Naive thymus-derived CD4-positive, alpha-beta T cell (primary cell): ENCODE data around the gene DYNLRB1. TPM values are rescaled to one million over a fixed set of nuclear protein-coding genes. Genes with fewer than 3 reads are reported as not detected.
A peak's percentile ranks its signal among the peaks of the same experiment; 100 is the strongest.

Experiments
- ATAC-seq: fragments of 150-1000 bp; cut with Tn5 transposase; 2 replicates; pipeline ENCODE4 v1.10.0; 2021; ENCODE audit warnings: mild to moderate bottlenecking, moderate library complexity
- CTCF ChIA-PET: fragments of 350-600 bp; sonication (Branson Sonifier 250); formaldehyde crosslinking; loops from one replicate; lab custom pipeline; 2021; ENCODE audit warnings: antibody characterized with exemption; lab: Charles Lee
- POLR2A ChIA-PET: fragments of 350-600 bp; sonication (Branson Sonifier 250); formaldehyde crosslinking; loops from one replicate; lab custom pipeline; 2021; ENCODE audit warnings: antibody characterized with exemption, inconsistent platforms; lab: Charles Lee
- DNase-seq, 9 donors: peaks; one replicate each; pipeline versions ENCODE4 v3.0.0 to v3.0.0-alpha.2; 2020 to 2022; ENCODE audit warnings: mixed read lengths in 1 of 9
- H3K27ac ChIP-seq: one replicate; pipeline ENCODE4 v1.7.0; 2013; ENCODE audit warnings: mild to moderate bottlenecking, low read depth, low read length, moderate library complexity
- H3K27me3 ChIP-seq, 2 donors: one replicate each; pipeline ENCODE4 v1.7.0; 2013; ENCODE audit warnings: low read length in 2 of 2, mild to moderate bottlenecking in 2 of 2, moderate library complexity in 2 of 2; ENCODE audit not compliant: control insufficient read depth in 2 of 2, insufficient read depth in 2 of 2
- H3K36me3 ChIP-seq, 3 experiments: 1 replicate in 2 of 3; 2 replicates in 1 of 3; pipeline ENCODE4 v1.7.0; 2013; ENCODE audit warnings: low read length in 3 of 3, mild to moderate bottlenecking in 3 of 3, moderate library complexity in 1 of 3; ENCODE audit not compliant: insufficient read depth in 3 of 3, control insufficient read depth in 2 of 3
- H3K4me1 ChIP-seq, 2 donors: one replicate each; pipeline ENCODE4 v1.7.0; 2013; ENCODE audit warnings: low read length in 2 of 2, mild to moderate bottlenecking in 2 of 2, moderate library complexity in 1 of 2; ENCODE audit not compliant: control insufficient read depth in 2 of 2, insufficient read depth in 2 of 2
- H3K4me3 ChIP-seq: 2 replicates; pipeline ENCODE4 v1.7.0; 2013; ENCODE audit warnings: mild to moderate bottlenecking, low read length
- H3K9me3 ChIP-seq, 3 experiments: 1 replicate in 2 of 3; 2 replicates in 1 of 3; pipeline ENCODE4 v1.7.0; 2013; ENCODE audit warnings: low read length in 3 of 3; ENCODE audit not compliant: control insufficient read depth in 2 of 3
- H3K27ac Mint-ChIP-seq, 9 donors: one replicate each; pipeline ENCODE4 v1.8.0; 2020 to 2022; ENCODE audit warnings: mixed read lengths in 9 of 9, mild to moderate bottlenecking in 8 of 9, moderate library complexity in 5 of 9, inconsistent platforms in 2 of 9
- H3K27me3 Mint-ChIP-seq, 5 donors: one replicate each; pipeline ENCODE4 v1.8.0; 2021 to 2022; ENCODE audit warnings: mixed read lengths in 5 of 5, mild to moderate bottlenecking in 1 of 5
- H3K36me3 Mint-ChIP-seq, 5 donors: one replicate each; pipeline ENCODE4 v1.8.0; 2020 to 2022; ENCODE audit warnings: mixed read lengths in 5 of 5, mild to moderate bottlenecking in 3 of 5, inconsistent platforms in 1 of 5
- H3K4me1 Mint-ChIP-seq, 7 donors: one replicate each; pipeline ENCODE4 v1.8.0; 2020 to 2022; ENCODE audit warnings: mixed read lengths in 7 of 7, mild to moderate bottlenecking in 3 of 7, inconsistent platforms in 1 of 7
- H3K4me3 Mint-ChIP-seq, 10 donors: one replicate each; pipeline ENCODE4 v1.8.0; 2020 to 2022; ENCODE audit warnings: mild to moderate bottlenecking in 10 of 10, mixed read lengths in 10 of 10, moderate library complexity in 6 of 10, inconsistent platforms in 2 of 10
- H3K9me3 Mint-ChIP-seq, 11 donors: one replicate each; pipeline ENCODE4 v1.8.0; 2020 to 2022; ENCODE audit warnings: mixed read lengths in 11 of 11, mild to moderate bottlenecking in 4 of 11, inconsistent platforms in 1 of 11, moderate library complexity in 1 of 11
- intact Hi-C, 2 donors: fragments of 100-400 bp; cut with micrococcal nuclease; formaldehyde crosslinking; loops; one replicate each; pipeline ENCODE4 v1.15.1; 2023
- polyA plus RNA-seq, 2 donors: library from polyadenylated mRNA; unstranded; fragments of 300-500 nt; fragmentation: Illumina TruSeq; gene quantifications; one replicate each; pipeline ENCODE4 v1.2.3, GENCODE V29; 2021
- total RNA-seq, 6 experiments: library from RNA in 5 of 6; stranded (reverse) in 5 of 6; gene quantifications; 1 replicate in 5 of 6; 2 replicates in 1 of 6; pipeline ENCODE4 v1.2.3 and lab custom pipeline; 2021 to 2026

The DYNLRB1 gene
- total and polyA plus RNA-seq, 7 experiments from 2014 or later, result 45.9 to 275 (median 65.9) TPM

DNA sequence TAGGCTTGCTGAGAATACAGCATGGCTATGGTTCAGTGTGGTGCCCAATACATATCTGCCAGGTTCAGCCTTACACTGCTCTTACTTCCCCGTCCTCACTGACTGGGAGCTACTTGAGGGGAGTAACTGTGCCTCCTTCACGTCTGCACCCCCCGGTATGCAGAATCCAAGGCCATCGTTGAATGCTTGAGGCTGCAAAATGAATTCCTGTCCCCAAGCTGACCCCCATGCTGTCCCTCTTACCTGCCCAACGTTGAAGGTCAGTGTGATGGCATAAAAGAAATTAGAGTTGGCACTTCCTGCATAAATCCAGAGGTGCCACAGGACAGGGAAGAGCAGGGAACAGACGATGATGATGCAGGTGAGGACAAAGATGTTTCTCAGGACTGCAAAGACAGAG, 58.6 kb downstream of the DYNLRB1 start:
- ATAC-seq, result no peak
- POLR2A ChIA-PET, result no interaction called here
- CTCF ChIA-PET, result no interaction called here
- Mint-ChIP-seq H3K36me3 (peaks cover 5 to 43% (median 16%) of the 10 kb centered on the region in 5 donors), H3K4me1 (peaks cover 0 to 20% (median 5%) of the 10 kb centered on the region in 7 donors), H3K4me3 (no peak overlapping the region), H3K27me3 (no peaks in the 10 kb centered on the region), H3K9me3 (peaks cover 0 to 2% (median 0%) of the 10 kb centered on the region in 11 donors), H3K27ac (peak overlapping the region in 1 of 9 donors; percentile 52)
- H3K4me3 ChIP-seq, result no peak overlapping the region
- intact Hi-C loops, result no loop called here
- H3K9me3 ChIP-seq, result no peaks in the 10 kb centered on the region
- no peak overlapping the region for H3K27ac ChIP-seq
- no peak for DNase-seq
- peaks cover under 1 to 2% of the 10 kb centered on the region in 2 donors for H3K4me1 ChIP-seq
- H3K27me3 ChIP-seq, result no peaks in the 10 kb centered on the region
- H3K36me3 ChIP-seq, result peaks cover 0 to 62% (median 0%) of the 10 kb centered on the region in 3 experiments

DNA sequence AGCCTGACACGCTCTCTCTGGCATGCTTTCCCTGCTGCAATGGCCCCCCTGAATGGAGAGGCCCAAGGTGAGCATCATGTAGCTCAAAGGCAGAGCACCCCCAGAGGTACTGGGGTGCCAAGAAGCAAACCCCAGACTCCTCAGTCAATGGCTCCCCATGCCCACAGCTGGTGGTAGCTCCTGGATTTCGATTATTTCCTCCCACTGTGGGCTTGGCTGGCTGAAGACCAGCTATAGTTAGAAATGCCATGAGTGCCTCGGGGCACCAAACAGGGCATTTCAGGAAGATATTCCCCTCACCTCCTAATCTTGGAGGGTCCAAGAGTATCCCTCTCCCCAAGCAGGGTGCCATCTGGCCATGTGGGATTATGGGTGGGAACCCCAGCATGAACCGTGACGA, 59.0 kb downstream of the DYNLRB1 start:
- DNase-seq (no peak), ATAC-seq (no peak)
- no peaks in the 10 kb centered on the region for H3K9me3 ChIP-seq
- POLR2A ChIA-PET, result no interaction called here
- intact Hi-C loops, result no loop called here
- H3K4me3 ChIP-seq, result no peak overlapping the region
- no peaks in the 10 kb centered on the region for H3K27me3 ChIP-seq
- CTCF ChIA-PET, result no interaction called here
- Mint-ChIP-seq H3K27ac (no peak overlapping the region), H3K9me3 (peaks cover 0 to 2% (median 0%) of the 10 kb centered on the region in 11 donors), H3K4me3 (no peak overlapping the region), H3K4me1 (peaks cover 3 to 24% (median 8%) of the 10 kb centered on the region in 7 donors), H3K36me3 (peaks cover 8 to 43% (median 16%) of the 10 kb centered on the region in 5 donors), H3K27me3 (no peaks in the 10 kb centered on the region)
- peaks cover 0 to 64% (median 0%) of the 10 kb centered on the region in 3 experiments for H3K36me3 ChIP-seq
- peaks cover 5 to 6% of the 10 kb centered on the region in 2 donors for H3K4me1 ChIP-seq
- no peak overlapping the region for H3K27ac ChIP-seq

DNA sequence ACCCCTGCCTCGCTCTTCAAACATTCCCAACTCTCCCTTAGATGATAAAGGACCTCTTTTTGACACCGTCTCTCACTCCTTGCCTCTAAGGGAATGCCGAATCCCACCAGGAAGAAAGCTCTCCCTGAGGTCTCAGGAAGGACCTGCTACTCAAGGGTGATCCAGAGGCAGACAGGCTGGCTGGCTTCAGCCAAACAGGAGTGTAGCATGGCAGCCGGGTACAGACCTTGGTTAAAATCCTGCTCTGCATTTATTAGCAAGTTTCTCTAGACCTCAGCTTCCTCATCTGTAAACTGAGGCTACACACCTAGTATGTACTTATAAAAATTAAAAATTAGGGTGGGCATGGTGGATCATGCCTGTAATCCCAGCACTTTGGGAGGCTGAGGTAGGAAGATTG, 59.5 kb downstream of the DYNLRB1 start:
- Histone ChIP-seq H3K27ac (no peak overlapping the region), H3K27me3 (no peaks in the 10 kb centered on the region), H3K4me1 (peaks cover 10 to 11% of the 10 kb centered on the region in 2 donors), H3K9me3 (no peaks in the 10 kb centered on the region), H3K36me3 (peaks cover 0 to 69% (median 0%) of the 10 kb centered on the region in 3 experiments), H3K4me3 (no peak overlapping the region)
- H3K36me3 Mint-ChIP-seq, result peaks cover 13 to 43% (median 18%) of the 10 kb centered on the region in 5 donors
- POLR2A ChIA-PET, result no interaction called here
- ATAC-seq (no peak), DNase-seq (no peak)
- peaks cover 0 to 2% (median 0%) of the 10 kb centered on the region in 11 donors for H3K9me3 Mint-ChIP-seq
- CTCF ChIA-PET, result no interaction called here
- H3K27me3 Mint-ChIP-seq, result no peaks in the 10 kb centered on the region
- H3K27ac Mint-ChIP-seq, result no peak overlapping the region
- H3K4me3 Mint-ChIP-seq, result no peak overlapping the region
- intact Hi-C loops, result no loop called here
- H3K4me1 Mint-ChIP-seq, result peaks cover 8 to 28% (median 12%) of the 10 kb centered on the region in 7 donors

DNA sequence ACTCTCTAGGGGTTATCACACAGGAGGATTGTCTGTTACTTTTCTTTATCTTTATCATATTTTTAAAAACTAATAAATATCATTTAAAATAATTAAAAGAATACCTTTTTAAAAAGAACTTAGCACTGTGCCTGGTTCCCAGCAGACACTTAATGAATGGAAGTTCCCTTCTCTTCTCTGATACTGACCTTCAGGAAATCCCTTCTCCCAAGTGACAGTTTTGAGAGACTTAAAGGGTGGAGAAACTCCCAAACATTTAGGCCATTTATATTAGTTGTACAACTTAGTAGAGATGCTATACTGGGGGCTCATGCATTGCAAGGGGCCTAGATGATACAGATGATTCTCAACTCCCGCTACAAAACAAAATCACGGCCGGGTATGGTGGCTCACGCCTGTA, 60.8 kb downstream of the DYNLRB1 start:
- H3K4me1 Mint-ChIP-seq, result peaks cover 7 to 34% (median 17%) of the 10 kb centered on the region in 7 donors
- H3K9me3 Mint-ChIP-seq, result peaks cover 0 to 2% (median 0%) of the 10 kb centered on the region in 11 donors
- peaks cover 8 to 40% (median 14%) of the 10 kb centered on the region in 5 donors for H3K36me3 Mint-ChIP-seq
- no peaks in the 10 kb centered on the region for H3K9me3 ChIP-seq
- DNase-seq (no peak), ATAC-seq (no peak)
- intact Hi-C loops, result no loop called here
- H3K27me3 ChIP-seq, result no peaks in the 10 kb centered on the region
- no peak overlapping the region for H3K27ac Mint-ChIP-seq
- H3K36me3 ChIP-seq, result peaks cover 0 to 67% (median 0%) of the 10 kb centered on the region in 3 experiments
- no peak overlapping the region for H3K27ac ChIP-seq
- no peak overlapping the region for H3K4me3 Mint-ChIP-seq
- ChIA-PET CTCF (interaction anchor here (1.2 kb wide), 1 partner anchor 22 kb away, joined by 4 read pairs; no protein-coding TSS in a partner anchor), POLR2A (no interaction called here)
- no peaks in the 10 kb centered on the region for H3K27me3 Mint-ChIP-seq
- peaks cover 10 to 11% of the 10 kb centered on the region in 2 donors for H3K4me1 ChIP-seq
- no peak overlapping the region for H3K4me3 ChIP-seq

DNA sequence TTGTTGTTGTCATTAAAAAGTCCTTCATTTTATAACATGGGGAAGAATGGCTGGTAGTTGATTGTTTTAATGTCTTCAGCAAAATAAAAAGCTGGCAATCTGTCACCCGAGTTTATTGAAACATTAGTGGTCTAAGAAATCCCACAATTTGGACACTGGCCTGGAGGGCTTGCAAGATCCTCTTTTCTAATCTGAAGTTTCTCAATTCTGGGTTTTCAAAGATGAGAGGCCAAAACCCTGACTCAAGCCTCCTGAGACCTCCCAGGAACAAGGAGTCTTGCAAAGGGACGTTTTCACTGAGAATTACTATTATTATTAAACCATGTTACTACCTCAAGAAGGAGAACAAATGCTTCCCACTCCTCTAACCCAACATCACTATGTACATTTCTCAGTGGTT, 61.8 kb downstream of the DYNLRB1 start:
- CTCF ChIA-PET, result interaction anchor here (1.2 kb wide), 1 partner anchor 21 kb away, joined by 4 read pairs; no protein-coding TSS in a partner anchor
- POLR2A ChIA-PET, result no interaction called here
- H3K4me3 Mint-ChIP-seq, result no peak overlapping the region
- Histone ChIP-seq H3K27me3 (no peaks in the 10 kb centered on the region), H3K9me3 (no peaks in the 10 kb centered on the region), H3K4me3 (no peak overlapping the region), H3K4me1 (peaks cover 10 to 11% of the 10 kb centered on the region in 2 donors), H3K36me3 (peaks cover 0 to 66% (median 0%) of the 10 kb centered on the region in 3 experiments), H3K27ac (no peak overlapping the region)
- H3K27me3 Mint-ChIP-seq, result no peaks in the 10 kb centered on the region
- H3K27ac Mint-ChIP-seq, result peak overlapping the region in 1 of 9 donors; percentile 30
- H3K4me1 Mint-ChIP-seq, result peaks cover 9 to 38% (median 17%) of the 10 kb centered on the region in 7 donors
- peaks cover 8 to 40% (median 14%) of the 10 kb centered on the region in 5 donors for H3K36me3 Mint-ChIP-seq
- intact Hi-C loops, result no loop called here
- DNase-seq (no peak), ATAC-seq (no peak)
- peaks cover 0 to 2% (median 0%) of the 10 kb centered on the region in 11 donors for H3K9me3 Mint-ChIP-seq

DNA sequence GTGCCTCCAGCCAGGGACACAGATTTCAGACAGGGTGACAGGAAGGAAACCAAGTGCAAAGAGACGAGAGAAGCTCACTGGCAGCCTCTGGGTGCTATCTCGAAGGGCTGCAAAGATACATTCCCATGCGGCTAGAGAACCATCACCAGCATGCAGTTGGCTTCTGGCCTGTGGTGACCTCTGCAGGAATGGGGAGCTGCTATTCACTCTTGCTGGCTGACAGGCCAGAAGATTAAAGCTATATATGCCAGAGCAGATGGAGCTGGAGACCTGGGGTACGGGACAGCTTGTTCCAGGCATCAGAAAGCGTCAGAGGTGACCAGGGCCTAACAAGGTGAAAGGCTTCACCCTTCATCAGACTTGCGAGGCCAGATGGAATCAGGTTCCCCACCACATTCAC, 62.3 kb downstream of the DYNLRB1 start:
- Mint-ChIP-seq H3K27ac (peak overlapping the region in 3 of 9 donors; percentile 16 to 32 (median 30)), H3K27me3 (no peaks in the 10 kb centered on the region), H3K4me3 (no peak overlapping the region), H3K36me3 (peaks cover 4 to 40% (median 13%) of the 10 kb centered on the region in 5 donors), H3K4me1 (peaks cover 9 to 38% (median 17%) of the 10 kb centered on the region in 7 donors), H3K9me3 (peaks cover 0 to 2% (median 0%) of the 10 kb centered on the region in 11 donors)
- ChIA-PET POLR2A (interaction anchor here (0.6 kb wide), 1 partner anchor 88 kb away, joined by 3 read pairs; no protein-coding TSS in a partner anchor), CTCF (no interaction called here)
- DNase-seq, result no peak
- peaks cover 0 to 66% (median 0%) of the 10 kb centered on the region in 3 experiments for H3K36me3 ChIP-seq
- H3K4me3 ChIP-seq, result no peak overlapping the region
- no peaks in the 10 kb centered on the region for H3K9me3 ChIP-seq
- intact Hi-C loops, result no loop called here
- H3K27me3 ChIP-seq, result no peaks in the 10 kb centered on the region
- peaks cover 10 to 11% of the 10 kb centered on the region in 2 donors for H3K4me1 ChIP-seq
- ATAC-seq, result no peak
- H3K27ac ChIP-seq, result no peak overlapping the region
